ENCODE measurements around the gene ACAD9. TPM values are rescaled to one million over a fixed set of nuclear protein-coding genes. Genes with fewer than 3 reads are reported as not detected.

Gene ACAD9
- total RNA-seq, 2 donors from 2014 or later, result 29.9 to 40.8 TPM

GRCh38 chr3:128933213-128933921, 53.9 kb downstream of the ACAD9 start:
- Histone ChIP-seq H3K4me3 (no peak overlapping the region), H3K27ac (no peak overlapping the region), H3K9me3 (no peaks in the 10 kb centered on the region), H3K27me3 (replicated peaks; ENCODE audit: insufficient read depth) (no peaks in the 10 kb centered on the region), H3K4me1 (ENCODE audit: control insufficient read depth in 1 of 2, low read depth in 2 of 2) (no peaks in the 10 kb centered on the region), H3K36me3 (no peaks in the 10 kb centered on the region)
- TF ChIP-seq, protein P1, sequence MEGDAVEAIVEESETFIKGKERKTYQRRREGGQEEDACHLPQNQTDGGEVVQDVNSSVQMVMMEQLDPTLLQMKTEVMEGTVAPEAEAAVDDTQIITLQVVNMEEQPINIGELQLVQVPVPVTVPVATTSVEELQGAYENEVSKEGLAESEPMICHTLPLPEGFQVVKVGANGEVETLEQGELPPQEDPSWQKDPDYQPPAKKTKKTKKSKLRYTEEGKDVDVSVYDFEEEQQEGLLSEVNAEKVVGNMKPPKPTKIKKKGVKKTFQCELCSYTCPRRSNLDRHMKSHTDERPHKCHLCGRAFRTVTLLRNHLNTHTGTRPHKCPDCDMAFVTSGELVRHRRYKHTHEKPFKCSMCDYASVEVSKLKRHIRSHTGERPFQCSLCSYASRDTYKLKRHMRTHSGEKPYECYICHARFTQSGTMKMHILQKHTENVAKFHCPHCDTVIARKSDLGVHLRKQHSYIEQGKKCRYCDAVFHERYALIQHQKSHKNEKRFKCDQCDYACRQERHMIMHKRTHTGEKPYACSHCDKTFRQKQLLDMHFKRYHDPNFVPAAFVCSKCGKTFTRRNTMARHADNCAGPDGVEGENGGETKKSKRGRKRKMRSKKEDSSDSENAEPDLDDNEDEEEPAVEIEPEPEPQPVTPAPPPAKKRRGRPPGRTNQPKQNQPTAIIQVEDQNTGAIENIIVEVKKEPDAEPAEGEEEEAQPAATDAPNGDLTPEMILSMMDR (IDR thresholded peaks at IDR 0.05), result no peak
- ATAC-seq (ENCODE audit: insufficient number of reproducible peaks, low FRiP score, low read depth) (no peak), DNase-seq (ENCODE audit: low spot score) (no peak)

- no peaks in the 10 kb centered on the region for H3K4me1 ChIP-seq (ENCODE audit: control insufficient read depth in 1 of 2, low read depth in 2 of 2)
- no peaks in the 10 kb centered on the region for H3K9me3 ChIP-seq
- H3K27me3 ChIP-seq (replicated peaks; ENCODE audit: insufficient read depth), result no peaks in the 10 kb centered on the region
- ATAC-seq (ENCODE audit: insufficient number of reproducible peaks, low FRiP score, low read depth) (no peak), DNase-seq (ENCODE audit: low spot score) (no peak)
- TF ChIP-seq, protein P1 (IDR thresholded peaks at IDR 0.05), result no peak
- no peak overlapping the region for H3K27ac ChIP-seq
- H3K36me3 ChIP-seq, result no peaks in the 10 kb centered on the region
- H3K4me3 ChIP-seq, result no peak overlapping the region
Measured at GRCh38 chr3:128933922-128934253, 54.5 kb downstream of the ACAD9 start.

DNA sequence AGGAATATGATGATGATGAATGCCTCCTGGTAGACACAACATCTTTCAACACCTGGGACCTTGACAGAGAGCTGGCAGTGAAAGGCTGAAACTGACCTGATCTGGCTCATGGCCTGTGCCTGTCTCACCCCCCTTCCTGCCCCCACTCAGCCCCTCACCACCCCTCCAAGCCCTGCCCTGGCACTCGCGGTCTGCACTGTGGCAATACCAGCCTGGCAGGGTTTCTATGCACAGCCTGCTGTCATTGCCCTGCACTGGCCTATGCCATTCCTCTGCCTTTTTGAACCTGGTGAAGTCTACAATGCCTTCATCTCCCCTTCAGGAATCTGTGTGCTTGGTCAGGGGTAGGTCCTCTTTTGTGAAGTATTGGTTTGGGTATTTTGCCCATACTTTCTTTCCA, 56.5 kb downstream of the ACAD9 start:
- H3K27ac ChIP-seq, result no peak overlapping the region
- ATAC-seq (ENCODE audit: insufficient number of reproducible peaks, low FRiP score, low read depth) (no peak), DNase-seq (ENCODE audit: low spot score) (no peak)
- H3K27me3 ChIP-seq (replicated peaks; ENCODE audit: insufficient read depth), result no peaks in the 10 kb centered on the region
- TF ChIP-seq, protein P1 (IDR thresholded peaks at IDR 0.05), result no peak
- H3K4me3 ChIP-seq, result no peak overlapping the region
- H3K4me1 ChIP-seq (ENCODE audit: control insufficient read depth in 1 of 2, low read depth in 2 of 2), result no peaks in the 10 kb centered on the region
- H3K9me3 ChIP-seq, result no peaks in the 10 kb centered on the region
- H3K36me3 ChIP-seq, result no peaks in the 10 kb centered on the region

GRCh38 chr3:128936341-128936740, 56.9 kb downstream of the ACAD9 start:
- no peak for DNase-seq (ENCODE audit: low spot score)

DNA sequence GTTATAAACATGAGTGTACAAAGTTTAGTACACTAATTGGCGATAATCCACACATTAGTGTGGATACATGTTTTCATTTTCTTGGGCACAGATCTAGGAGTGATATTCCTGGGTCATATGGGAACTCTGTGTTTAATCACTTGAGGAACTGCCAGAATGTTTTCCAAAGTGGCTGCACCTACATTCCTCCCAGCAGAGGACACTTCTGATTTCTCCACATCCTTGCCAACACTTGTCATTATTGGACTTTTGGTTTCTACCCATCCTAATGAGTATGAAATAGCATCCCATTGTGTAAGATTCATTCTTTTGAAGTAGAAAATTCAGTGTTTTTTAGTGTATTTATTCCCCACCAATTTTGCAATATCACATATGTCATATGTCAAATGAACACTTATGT, 60.8 kb downstream of the ACAD9 start:
- Histone ChIP-seq H3K27ac (no peak overlapping the region), H3K4me3 (no peak overlapping the region), H3K27me3 (replicated peaks; ENCODE audit: insufficient read depth) (no peaks in the 10 kb centered on the region), H3K36me3 (no peaks in the 10 kb centered on the region), H3K4me1 (ENCODE audit: control insufficient read depth in 1 of 2, low read depth in 2 of 2) (no peaks in the 10 kb centered on the region), H3K9me3 (no peaks in the 10 kb centered on the region)
- ATAC-seq (ENCODE audit: insufficient number of reproducible peaks, low FRiP score, low read depth), result no peak
- TF ChIP-seq, protein P1 (IDR thresholded peaks at IDR 0.05), result no peak
- no peak for DNase-seq (ENCODE audit: low spot score)

More at GRCh38 chr3:128936341-128936740, 56.9 kb downstream of the ACAD9 start:
- Histone ChIP-seq H3K4me3 (no peak overlapping the region), H3K4me1 (ENCODE audit: control insufficient read depth in 1 of 2, low read depth in 2 of 2) (no peaks in the 10 kb centered on the region), H3K9me3 (no peaks in the 10 kb centered on the region), H3K36me3 (no peaks in the 10 kb centered on the region), H3K27ac (no peak overlapping the region), H3K27me3 (replicated peaks; ENCODE audit: insufficient read depth) (no peaks in the 10 kb centered on the region)
- ATAC-seq (ENCODE audit: insufficient number of reproducible peaks, low FRiP score, low read depth), result no peak
- TF ChIP-seq, protein P1 (IDR thresholded peaks at IDR 0.05), result no peak

Measured in thoracic aorta (tissue), 2 donors.